K562 (cell line): Measurements from ENCODE around the gene TRAPPC2L. TPM values are rescaled to one million over a fixed set of nuclear protein-coding genes. Genes with fewer than 3 reads are reported as not detected.

ENCODE experiments used
- ATAC-seq: fragments of 200-7000 bp; cut with Tn5 transposase; 3 replicates; pipeline ENCODE4 v1.9.1; 2020; ENCODE audit warnings: moderate library complexity
- BruUV-seq: library from RNA; stranded (reverse); fragments of 400-500 nt; replicated peaks from 2 replicates; lab custom pipeline; 2021; lab: Mats Ljungman, UMichigan
- CTCF ChIA-PET: fragments of 300-600 bp; formaldehyde crosslinking; extraction: SDS; loops from one replicate; lab custom pipeline; 2021; ENCODE audit warnings: low intra/inter-chr PET ratio; lab: Yijun Ruan, JAX
- POLR2A ChIA-PET: fragments of 300-600, 350-650 bp; sonication (Branson Sonifier 250); formaldehyde crosslinking; extraction: SDS; loops from one replicate; lab custom pipeline; 2021; ENCODE audit warnings: antibody characterized with exemption, inconsistent platforms; lab: Yijun Ruan, JAX
- DNase-seq, 4 experiments: peaks; one replicate each; pipeline versions ENCODE4 v3.0.0 to v3.0.0-alpha.2; 2011 to 2018; ENCODE audit warnings: low spot score in 3 of 4, mixed read lengths in 3 of 4; ENCODE audit errors: extremely low read depth in 1 of 4
- FAIRE-seq: peaks from 2 replicates; lab custom pipeline; 2011; peaks lifted over from hg19 to GRCh38; lab: Jason Lieb, UNC
- H2AFZ ChIP-seq: 2 replicates; pipeline ENCODE4 v1.6.0; 2011; ENCODE audit warnings: low read depth, low read length, control low read depth, inconsistent platforms
- H3K27ac ChIP-seq: fragments of 200-600 bp; 3 replicates; pipeline ENCODE4 v1.8.0; 2011; ENCODE audit warnings: low read depth, mild to moderate bottlenecking, control low read depth, inconsistent platforms, low read length, moderate library complexity, mixed read lengths; ENCODE audit errors: extremely low read depth
- H3K27me3 ChIP-seq, 2 experiments: fragments of 300-600 bp in 1 of 2; 2 replicates in 1 of 2; 3 replicates in 1 of 2; pipeline versions ENCODE4 v1.6.0 to v1.8.0; 2011; ENCODE audit warnings: inconsistent platforms in 2 of 2, low read length in 2 of 2, mild to moderate bottlenecking in 1 of 2, mixed read lengths in 1 of 2, moderate library complexity in 1 of 2; ENCODE audit not compliant: control insufficient read depth in 2 of 2, insufficient read depth in 2 of 2
- H3K36me3 ChIP-seq: fragments of 300-600 bp; 3 replicates; pipeline ENCODE4 v1.8.0; 2011; ENCODE audit warnings: mild to moderate bottlenecking, low read length, inconsistent platforms; ENCODE audit not compliant: control insufficient read depth, insufficient read depth
- H3K4me1 ChIP-seq, 2 experiments: fragments of 200-600 bp in 1 of 2; replicated peaks in 1 of 2; 2 replicates in 1 of 2; 3 replicates in 1 of 2; pipeline versions ENCODE4 v1.5.1 to v1.8.0; 2011; ENCODE audit warnings: inconsistent platforms in 2 of 2, low read length in 2 of 2, mild to moderate bottlenecking in 1 of 2, mixed read lengths in 1 of 2, moderate library complexity in 1 of 2; ENCODE audit not compliant: control insufficient read depth in 2 of 2, insufficient read depth in 2 of 2
- H3K4me2 ChIP-seq: 2 replicates; pipeline ENCODE4 v1.6.1; 2011; ENCODE audit warnings: low read length, control low read depth, inconsistent platforms, mixed read lengths; ENCODE audit not compliant: insufficient read depth
- H3K4me3 ChIP-seq: fragments of 200-600 bp; sonication (generic), shearing (Covaris generic); 2 replicates; pipeline ENCODE4 v1.5.1; 2016; ENCODE audit warnings: control low read depth, inconsistent platforms
- H3K79me2 ChIP-seq: fragments of 200-600 bp; 3 replicates; pipeline ENCODE4 v1.8.0; 2011; ENCODE audit warnings: low read length, inconsistent platforms; ENCODE audit not compliant: control insufficient read depth, insufficient read depth
- H3K9ac ChIP-seq, 2 experiments: 2 replicates each; pipeline versions ENCODE4 v1.6.0 to v1.6.1; 2011; ENCODE audit warnings: low read depth in 2 of 2, low read length in 2 of 2, control low read depth in 1 of 2, inconsistent platforms in 1 of 2, mild to moderate bottlenecking in 1 of 2, mixed read lengths in 1 of 2; ENCODE audit not compliant: insufficient read depth in 1 of 2
- H3K9me1 ChIP-seq: one replicate; pipeline ENCODE4 v1.6.0; 2011; ENCODE audit warnings: inconsistent platforms, mild to moderate bottlenecking, low read length, moderate library complexity; ENCODE audit not compliant: control insufficient read depth, insufficient read depth
- H3K9me3 ChIP-seq: replicated peaks from 2 replicates; pipeline ENCODE4 v1.5.1; 2011; ENCODE audit warnings: low read depth, low read length, inconsistent platforms; ENCODE audit not compliant: control insufficient read depth, insufficient read depth
- H4K20me1 ChIP-seq: replicated peaks from 2 replicates; pipeline ENCODE4 v1.6.1; 2011; ENCODE audit warnings: low read length, inconsistent platforms, mixed read lengths; ENCODE audit not compliant: control insufficient read depth, insufficient read depth
- HCFC1 ChIP-seq: IDR thresholded peaks from 2 replicates; pipeline ENCODE4 v1.6.1; 2012; ENCODE audit warnings: low read depth, low read length, improper control_type of control experiment
- HNRNPL ChIP-seq: fragments of 200-400 bp; formaldehyde crosslinking; IDR thresholded peaks from 2 replicates; pipeline ENCODE4 v1.6.1; 2017; ENCODE audit warnings: low read depth, mild to moderate bottlenecking, low read length
- LCOR ChIP-seq: sonication (generic); formaldehyde crosslinking; IDR thresholded peaks from 2 replicates; pipeline ENCODE4 v1.8.0; 2022; ENCODE audit warnings: mild to moderate bottlenecking, missing genetic modification reagents
- MECOM ChIP-seq: fragments of 250-450 bp; sonication (Bioruptor Pico); IDR thresholded peaks from 2 replicates; pipeline ENCODE4 v1.8.0; 2022; ENCODE audit warnings: inconsistent platforms
- NCOR1 ChIP-seq: fragments of 450-650 bp; IDR thresholded peaks from 2 replicates; pipeline ENCODE4 v1.6.1; 2016; ENCODE audit warnings: mild to moderate bottlenecking, moderate library complexity
- NFE2L1 ChIP-seq: fragments of 450-650 bp; IDR thresholded peaks from 2 replicates; pipeline ENCODE4 v1.6.1; 2016; ENCODE audit warnings: missing genetic modification characterization, low read depth, mild to moderate bottlenecking, missing compliant biosample characterization, moderate library complexity, borderline replicate concordance
- POLR2A ChIP-seq: fragments of 450-650 bp; conservative IDR thresholded peaks from 2 replicates; pipeline ENCODE4 v1.6.1; 2016
- POLR2AphosphoS2 ChIP-seq: IDR thresholded peaks from 2 replicates; pipeline ENCODE4 v1.6.1; 2012; ENCODE audit warnings: low read length, improper control_type of control experiment
- POLR2G ChIP-seq: fragments of 200-400 bp; formaldehyde crosslinking; IDR thresholded peaks from 2 replicates; pipeline ENCODE4 v1.6.1; 2017; ENCODE audit warnings: low read depth, mild to moderate bottlenecking, antibody characterized with exemption, low read length, moderate library complexity
- PTBP1 ChIP-seq: fragments of 200-400 bp; formaldehyde crosslinking; IDR thresholded peaks from 2 replicates; pipeline ENCODE4 v1.6.1; 2017; ENCODE audit warnings: low read depth, low read length
- SRSF1 ChIP-seq: fragments of 200-400 bp; formaldehyde crosslinking; IDR thresholded peaks from 2 replicates; pipeline ENCODE4 v1.6.1; 2017; ENCODE audit warnings: mild to moderate bottlenecking, low read depth, low read length, moderate library complexity
- SUPT5H ChIP-seq: fragments of 450-650 bp; IDR thresholded peaks from 2 replicates; pipeline ENCODE4 v1.6.1; 2016
- TAF1 ChIP-seq: IDR thresholded peaks from 2 replicates; pipeline ENCODE4 v1.6.1; 2011; ENCODE audit warnings: mild to moderate bottlenecking, low read length, moderate library complexity; ENCODE audit not compliant: insufficient read depth, control insufficient read depth, severe bottlenecking; ENCODE audit errors: extremely low read depth
- TBL1XR1 ChIP-seq, 2 experiments: IDR thresholded peaks; 2 replicates each; pipeline ENCODE4 v1.6.1; 2012; ENCODE audit warnings: improper control_type of control experiment in 2 of 2, low read length in 2 of 2, mild to moderate bottlenecking in 1 of 2
- U2AF1 ChIP-seq: fragments of 200-400 bp; formaldehyde crosslinking; optimal IDR thresholded peaks from 2 replicates; pipeline ENCODE3; 2017; ENCODE audit warnings: mild to moderate bottlenecking, low read depth, low read length, moderate library complexity
- ZBTB1 ChIP-seq: sonication (generic); formaldehyde crosslinking; IDR thresholded peaks from 2 replicates; pipeline ENCODE4 v1.8.1; 2023; ENCODE audit warnings: missing genetic modification reagents, low read depth, mild to moderate bottlenecking, borderline replicate concordance
- WGBS: fragments of 100-300 bp; shearing (Covaris generic); methylation state at CpG from one replicate; pipeline ENCODE4 v1.1.6; 2016; ENCODE audit warnings: low coverage, mixed read lengths; ENCODE audit not compliant: insufficient coverage; ENCODE audit errors: missing lambda C conversion rate; 5-methylcytosine and 5-hydroxymethylcytosine counted together
- in situ Hi-C: fragments of 300-500 bp; cut with MboI; formaldehyde crosslinking; loops from 4 replicates; pipeline ENCODE4 v1.15.0; 2018; ENCODE audit warnings: inconsistent platforms, mixed read lengths
- intact Hi-C: fragments of 100-400 bp; cut with micrococcal nuclease; formaldehyde crosslinking; loops from 2 replicates; pipeline ENCODE4 v1.14.2; 2022
- polyA plus RNA-seq, 8 experiments: library from polyadenylated mRNA; depleted of rRNA in 4 of 8; stranded (reverse) in 5 of 8; unstranded in 3 of 8; fragments of >200 nt; fragmentation: Nextera tagmentation in 2 of 8; fragmentation: Illumina TruSeq in 1 of 8; extraction: Ambion mirVana in 2 of 8; extraction: Trizol in 1 of 8; gene quantifications; 2 replicates each; pipeline versions ENCODE4 v1.2.1 to v1.2.3, GENCODE V29; 2011 to 2014; ENCODE audit warnings: inconsistent platforms in 1 of 8, missing spikeins in 1 of 8
- total RNA-seq, 7 experiments: library from RNA; depleted of rRNA in 6 of 7; stranded (reverse); fragments of >200 nt in 6 of 7; fragmentation: Illumina TruSeq in 2 of 7; extraction: Trizol in 2 of 7; gene quantifications; 2 replicates each; pipeline versions ENCODE4 v1.2.1 to v1.2.3, GENCODE V29; 2011 to 2021; ENCODE audit warnings: low replicate concordance in 1 of 7
- TF ChIP-seq, protein P1 (sequence below): fragments of 250-450 bp; sonication (Bioruptor Pico); IDR thresholded peaks from 2 replicates; pipeline ENCODE4 v1.5.0; 2021; ENCODE audit warnings: mild to moderate bottlenecking, moderate library complexity
- TF ChIP-seq, protein P2 (sequence below): sonication (generic); formaldehyde crosslinking; IDR thresholded peaks from 2 replicates; pipeline ENCODE4 v1.8.0; 2022; ENCODE audit warnings: missing genetic modification reagents, mild to moderate bottlenecking, borderline replicate concordance

Gene TRAPPC2L
- total and polyA plus RNA-seq, 9 of the 15 experiments (the other 6 are each of a cell fraction or from before 2014, with no cell fraction given): 60.4 to 398 (median 97.5) TPM

DNA sequence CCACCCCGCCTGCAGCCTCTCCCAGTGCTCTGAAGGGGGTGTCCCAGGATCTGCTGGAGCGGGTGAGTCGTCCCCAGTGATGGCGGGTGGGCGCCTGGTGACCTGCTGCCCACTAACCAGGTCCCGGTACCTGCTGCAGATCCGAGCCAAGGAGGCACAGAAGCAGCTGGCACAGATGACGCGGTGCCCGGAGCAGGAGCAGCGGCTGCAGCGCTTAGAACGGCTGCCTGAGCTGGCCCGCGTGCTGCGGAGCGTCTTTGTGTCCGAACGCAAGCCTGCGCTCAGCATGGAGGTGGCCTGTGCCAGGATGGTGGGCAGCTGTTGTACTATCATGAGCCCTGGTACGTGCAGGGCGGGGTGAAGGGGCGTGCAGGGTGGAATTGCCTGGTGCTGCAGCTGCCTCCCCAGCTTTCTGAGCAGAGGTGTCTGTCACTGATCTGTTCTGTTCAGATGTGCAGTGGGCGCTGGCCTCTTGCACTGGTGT lies 49.7 kb upstream of the TRAPPC2L start:
- Histone ChIP-seq H3K79me2 (peaks cover 86% of the 10 kb centered on the region), H3K9ac (peak overlapping the region in 1 of 2 experiments; percentile 98; a peak in 3 of 4 replicates), H3K9me1 (no peaks in the 10 kb centered on the region), H3K27me3 (no peaks in the 10 kb centered on the region; a peak in 1 of 5 replicates), H3K9me3 (no peaks in the 10 kb centered on the region), H2AFZ (no peak overlapping the region), H3K4me2 (no peak overlapping the region), H3K4me1 (peaks cover 7 to 87% of the 10 kb centered on the region in 2 experiments; a peak in 4 of 5 replicates), H3K36me3 (peaks cover 69% of the 10 kb centered on the region; the same call in 2 of the 3 replicates), H3K4me3 (no peak overlapping the region), H3K27ac (no peak overlapping the region), H4K20me1 (peaks cover 34% of the 10 kb centered on the region; the same call in 1 of the 2 replicates)
- ATAC-seq (no peak), DNase-seq (no peak), FAIRE-seq (no peak)
- in situ Hi-C loops (no loop called here), intact Hi-C loops (loop anchor here (10.0 kb wide), 1 partner anchor 758 kb away; the partner anchor contains the start of gene RPL13)
- ChIA-PET CTCF (no interaction called here), POLR2A (interaction anchor here (0.5 to 6.1 kb wide), 7 partner anchors 17 to 403 kb away, joined by 3 to 47 read pairs (median 4); partner anchors contain the start of gene PIEZO1)
- no TSS peak for BruUV-seq
- 96% methylated on average over 18 of the region's 24 CpGs for WGBS
- peak; percentile 28; the same call in 1 of the 2 replicates for TF ChIP-seq POLR2A
- peak; percentile 75; the same call in 1 of the 2 replicates for TF ChIP-seq HNRNPL
- TF ChIP-seq U2AF1: no peak
- TF ChIP-seq, protein P1, sequence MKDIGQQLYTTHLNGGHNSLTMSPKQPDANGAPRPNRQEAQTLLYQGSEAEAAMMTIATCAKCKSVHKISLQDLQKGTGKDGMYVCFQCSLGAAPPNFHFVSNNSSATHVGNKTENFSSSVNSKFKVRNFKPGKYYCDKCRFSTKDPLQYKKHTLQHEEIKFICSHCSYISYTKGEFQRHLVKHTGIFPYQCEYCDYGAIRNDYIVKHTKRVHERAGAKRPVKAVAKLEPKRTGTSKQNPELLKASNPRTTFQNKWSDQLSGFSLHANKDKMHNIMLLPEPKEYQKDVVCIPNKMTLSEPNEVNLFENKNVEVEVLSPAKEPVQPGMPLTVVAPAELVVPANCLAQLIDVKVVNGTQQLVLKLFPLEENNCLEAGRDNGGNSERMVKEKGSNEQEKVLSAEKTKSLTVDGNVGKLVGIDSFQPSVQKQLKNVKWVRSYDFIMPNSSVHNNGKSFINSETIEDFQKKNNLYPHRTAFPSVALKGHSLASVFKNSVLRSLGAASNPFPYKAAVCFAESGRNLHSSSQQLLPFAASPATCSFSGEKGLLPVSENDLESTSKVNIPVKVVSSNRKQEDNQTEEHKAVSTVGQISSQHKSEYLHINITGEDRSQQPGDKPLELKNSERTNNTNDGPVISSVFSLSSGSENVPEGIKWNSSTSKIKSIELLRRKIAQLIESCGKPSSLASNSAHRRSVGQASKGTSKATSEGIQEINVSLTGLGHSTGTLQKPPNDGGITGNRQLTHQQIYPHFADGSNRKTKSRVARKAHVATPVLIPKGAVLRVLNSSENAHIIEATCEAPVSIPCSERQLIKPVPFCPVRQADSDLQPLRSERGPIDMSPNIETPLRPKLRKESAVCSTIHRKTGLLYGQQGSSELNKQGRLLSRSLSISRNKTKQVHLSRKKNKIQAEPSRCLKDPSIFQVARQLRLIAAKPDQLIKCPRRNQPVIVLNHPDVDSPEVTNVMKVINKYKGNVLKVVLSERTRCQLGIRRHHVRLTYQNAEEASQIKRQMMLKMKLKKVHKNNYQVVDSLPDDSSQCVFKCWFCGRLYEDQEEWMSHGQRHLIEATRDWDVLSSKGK (CRISPR knock-in tag): no peak
- no peak for TF ChIP-seq MECOM (CRISPR knock-in tag)
- no peak for TF ChIP-seq ZBTB1
- TF ChIP-seq TBL1XR1 (IDR thresholded peaks at IDR 0.05; ENCODE audit: low read length in 2 of 2): no peak
- no peak for TF ChIP-seq SRSF1
- TF ChIP-seq TAF1: no peak
- TF ChIP-seq NFE2L1 (tag): no peak
- TF ChIP-seq PTBP1: 0 out of 2 replicates have a peak, but pooled peaks have one; percentile 22
- TF ChIP-seq LCOR (CRISPR knock-in tag): no peak
- peak; percentile 70 for TF ChIP-seq POLR2G
- TF ChIP-seq, protein P2, sequence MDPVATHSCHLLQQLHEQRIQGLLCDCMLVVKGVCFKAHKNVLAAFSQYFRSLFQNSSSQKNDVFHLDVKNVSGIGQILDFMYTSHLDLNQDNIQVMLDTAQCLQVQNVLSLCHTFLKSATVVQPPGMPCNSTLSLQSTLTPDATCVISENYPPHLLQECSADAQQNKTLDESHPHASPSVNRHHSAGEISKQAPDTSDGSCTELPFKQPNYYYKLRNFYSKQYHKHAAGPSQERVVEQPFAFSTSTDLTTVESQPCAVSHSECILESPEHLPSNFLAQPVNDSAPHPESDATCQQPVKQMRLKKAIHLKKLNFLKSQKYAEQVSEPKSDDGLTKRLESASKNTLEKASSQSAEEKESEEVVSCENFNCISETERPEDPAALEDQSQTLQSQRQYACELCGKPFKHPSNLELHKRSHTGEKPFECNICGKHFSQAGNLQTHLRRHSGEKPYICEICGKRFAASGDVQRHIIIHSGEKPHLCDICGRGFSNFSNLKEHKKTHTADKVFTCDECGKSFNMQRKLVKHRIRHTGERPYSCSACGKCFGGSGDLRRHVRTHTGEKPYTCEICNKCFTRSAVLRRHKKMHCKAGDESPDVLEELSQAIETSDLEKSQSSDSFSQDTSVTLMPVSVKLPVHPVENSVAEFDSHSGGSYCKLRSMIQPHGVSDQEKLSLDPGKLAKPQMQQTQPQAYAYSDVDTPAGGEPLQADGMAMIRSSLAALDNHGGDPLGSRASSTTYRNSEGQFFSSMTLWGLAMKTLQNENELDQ (CRISPR knock-in tag): no peak
- TF ChIP-seq NCOR1: no peak
- TF ChIP-seq POLR2AphosphoS2: no peak
- peak; percentile 48 for TF ChIP-seq SUPT5H
- TF ChIP-seq HCFC1: no peak
